Activated CD8-positive, alpha-beta T cell treated with anti-CD3 and anti-CD28 coated beads for 36 hours (primary cell): Measurements from ENCODE around the gene DVL2. TPM values are rescaled to one million over a fixed set of nuclear protein-coding genes. Genes with fewer than 3 reads are reported as not detected.
A peak's percentile ranks its signal among the peaks of the same experiment; 100 is the strongest.

Experiments used
- ATAC-seq: fragments of 200-7000 bp; cut with Tn5 transposase; one replicate; pipeline ENCODE4 v1.10.0; 2021; ENCODE audit warnings: mild to moderate bottlenecking, moderate library complexity
- CTCF ChIA-PET: fragments of 350-600 bp; sonication (Branson Sonifier 250); formaldehyde crosslinking; loops from one replicate; lab custom pipeline; 2021; ENCODE audit warnings: antibody characterized with exemption; lab: Charles Lee
- POLR2A ChIA-PET: fragments of 350-600 bp; sonication (Branson Sonifier 250); formaldehyde crosslinking; loops from one replicate; lab custom pipeline; 2021; ENCODE audit warnings: antibody characterized with exemption; lab: Charles Lee
- DNase-seq: peaks from one replicate; pipeline ENCODE4 v3.0.0-alpha.2; 2020
- H3K27ac Mint-ChIP-seq: one replicate; pipeline ENCODE4 v1.8.0; 2021; ENCODE audit warnings: mild to moderate bottlenecking, mixed read lengths
- H3K27me3 Mint-ChIP-seq: one replicate; pipeline ENCODE4 v1.8.0; 2021; ENCODE audit warnings: mixed read lengths
- H3K36me3 Mint-ChIP-seq: one replicate; pipeline ENCODE4 v1.8.0; 2021; ENCODE audit warnings: low read depth, mixed read lengths
- H3K4me1 Mint-ChIP-seq: one replicate; pipeline ENCODE4 v1.8.0; 2021; ENCODE audit warnings: low read depth, mixed read lengths
- H3K4me3 Mint-ChIP-seq: one replicate; pipeline ENCODE4 v1.8.0; 2021; ENCODE audit warnings: mild to moderate bottlenecking, moderate library complexity, mixed read lengths
- H3K9me3 Mint-ChIP-seq: one replicate; pipeline ENCODE4 v1.8.0; 2021; ENCODE audit warnings: mixed read lengths
- CTCF ChIP-seq: fragments of 200-600 bp; IDR thresholded peaks from one replicate; pipeline ENCODE4 v1.8.0; 2022; ENCODE audit warnings: antibody characterized with exemption, mild to moderate bottlenecking
- intact Hi-C: fragments of 100-400 bp; cut with micrococcal nuclease; formaldehyde crosslinking; loops from one replicate; pipeline ENCODE4 v1.10.0; 2022
- total RNA-seq, 2 experiments: library from RNA; stranded (reverse); gene quantifications; one replicate each; pipeline ENCODE4 v1.2.3, GENCODE V29; 2021

Gene DVL2
- total RNA-seq, 2 experiments from 2014 or later, result 50.0 to 53.6 TPM

- intact Hi-C loops, result no loop called here
- ATAC-seq, result no peak
- TF ChIP-seq CTCF, result no peak
- Mint-ChIP-seq H3K9me3 (no peaks in the 10 kb centered on the region), H3K4me1 (peaks cover 66% of the 10 kb centered on the region), H3K36me3 (peaks cover 24% of the 10 kb centered on the region), H3K27me3 (no peaks in the 10 kb centered on the region), H3K4me3 (peak overlapping the region; percentile 94), H3K27ac (peak overlapping the region; percentile 94)
- no peak for DNase-seq
- POLR2A ChIA-PET, result interaction anchor here (1.0 to 13.2 kb wide), 5 partner anchors 18 to 355 kb away, joined by 3 to 261 read pairs (median 5); partner anchors contain the start of genes CTDNEP1, DVL2, GABARAP and PHF23
- CTCF ChIA-PET, result interaction anchor here (0.7 to 3.1 kb wide), 4 partner anchors 15 to 173 kb away, joined by 3 to 41 read pairs (median 20); partner anchors contain the start of genes DVL2, GABARAP, PHF23 and SLC2A4
Observed at GRCh38 chr17:7218758-7219157, 15.6 kb downstream of the DVL2 start.

GRCh38 chr17:7218166-7218565 is 16.2 kb downstream of the DVL2 start:
- DNase-seq (peak; percentile 34), ATAC-seq (no peak)
- Mint-ChIP-seq H3K27me3 (no peaks in the 10 kb centered on the region), H3K9me3 (no peaks in the 10 kb centered on the region), H3K36me3 (peaks cover 18% of the 10 kb centered on the region), H3K4me1 (peaks cover 72% of the 10 kb centered on the region), H3K27ac (peak overlapping the region; percentile 72), H3K4me3 (peak overlapping the region; percentile 60)
- TF ChIP-seq CTCF, result no peak
- intact Hi-C loops, result no loop called here
- ChIA-PET POLR2A (interaction anchor here (1.0 to 13.2 kb wide), 2 partner anchors 19 to 173 kb away, joined by 3 to 261 read pairs; partner anchors contain the start of genes DVL2, GABARAP and PHF23), CTCF (no interaction called here)

GRCh38 chr17:7217113-7217987 is 17.0 kb downstream of the DVL2 start:
- no peak for TF ChIP-seq CTCF
- ChIA-PET CTCF (no interaction called here), POLR2A (interaction anchor here (1.0 to 13.2 kb wide), 2 partner anchors 20 to 172 kb away, joined by 3 to 261 read pairs; partner anchors contain the start of genes DVL2, GABARAP and PHF23)
- H3K36me3 Mint-ChIP-seq, result peaks cover 15% of the 10 kb centered on the region
- no peaks in the 10 kb centered on the region for H3K9me3 Mint-ChIP-seq
- H3K27me3 Mint-ChIP-seq, result peaks cover under 1% of the 10 kb centered on the region
- peaks cover 72% of the 10 kb centered on the region for H3K4me1 Mint-ChIP-seq
- no peak for ATAC-seq
- intact Hi-C loops, result no loop called here
- H3K4me3 Mint-ChIP-seq, result peak overlapping the region; percentile 60
- peak; percentile 38 for DNase-seq
- peak overlapping the region; percentile 72 for H3K27ac Mint-ChIP-seq

- peaks cover 4% of the 10 kb centered on the region for H3K27me3 Mint-ChIP-seq
- ChIA-PET CTCF (interaction anchor here (1.7 kb wide), 1 partner anchor 170 kb away, joined by 6 read pairs; no protein-coding TSS in a partner anchor), POLR2A (interaction anchor here (13.2 kb wide), 1 partner anchor 21 kb away, joined by 261 read pairs; the partner anchor contains the start of genes DVL2, GABARAP and PHF23)
- intact Hi-C loops, result no loop called here
- no peak for DNase-seq
- ATAC-seq, result no peak
- no peaks in the 10 kb centered on the region for H3K9me3 Mint-ChIP-seq
- H3K36me3 Mint-ChIP-seq, result peaks cover 14% of the 10 kb centered on the region
- H3K27ac Mint-ChIP-seq, result peak overlapping the region; percentile 47
- no peak for TF ChIP-seq CTCF
- H3K4me3 Mint-ChIP-seq, result peak overlapping the region; percentile 51
- H3K4me1 Mint-ChIP-seq, result peaks cover 76% of the 10 kb centered on the region
Observed at GRCh38 chr17:7216242-7217112, 17.8 kb downstream of the DVL2 start.
